Nephron progenitor cell (in vitro differentiated cells): ENCODE data around the gene ANKRD16.
A peak's percentile ranks its signal among the peaks of the same experiment; 100 is the strongest.

Source experiments
- DNase-seq: peaks from one replicate; pipeline ENCODE4 v3.0.0; 2021
- H3K27ac Mint-ChIP-seq: 2 replicates; pipeline ENCODE4 v1.8.0; 2021; ENCODE audit warnings: mild to moderate bottlenecking, moderate library complexity, mixed read lengths
- H3K27me3 Mint-ChIP-seq: 2 replicates; pipeline ENCODE4 v1.8.0; 2021; ENCODE audit warnings: mild to moderate bottlenecking, low read depth, mixed read lengths; ENCODE audit not compliant: poor library complexity
- H3K36me3 Mint-ChIP-seq: 2 replicates; pipeline ENCODE4 v1.8.0; 2021; ENCODE audit warnings: low read depth, mixed read lengths
- H3K4me1 Mint-ChIP-seq: 2 replicates; pipeline ENCODE4 v1.8.0; 2021; ENCODE audit warnings: mixed read lengths
- H3K4me3 Mint-ChIP-seq: 2 replicates; pipeline ENCODE4 v1.8.0; 2021; ENCODE audit warnings: mild to moderate bottlenecking, moderate library complexity, mixed read lengths
- H3K9me3 Mint-ChIP-seq: 2 replicates; pipeline ENCODE4 v1.8.0; 2021; ENCODE audit warnings: mild to moderate bottlenecking, moderate library complexity, mixed read lengths
- CTCF ChIP-seq: fragments of 200-600 bp; sonication (generic); IDR thresholded peaks from 2 replicates; pipeline ENCODE4 v1.5.0; 2021; ENCODE audit warnings: antibody characterized with exemption

The ANKRD16 gene

GRCh38 chr10:5835446-5836095 is 54.1 kb downstream of the ANKRD16 start:
- Mint-ChIP-seq H3K36me3 (no peaks in the 10 kb centered on the region), H3K4me3 (no peak overlapping the region), H3K9me3 (no peaks in the 10 kb centered on the region), H3K27me3 (peaks cover 7% of the 10 kb centered on the region), H3K4me1 (peaks cover 42% of the 10 kb centered on the region), H3K27ac (no peak overlapping the region)
- DNase-seq = no peak
- no peak for TF ChIP-seq CTCF

- TF ChIP-seq CTCF = no peak
- Mint-ChIP-seq H3K27ac (no peak overlapping the region), H3K4me3 (no peak overlapping the region), H3K4me1 (peaks cover 30% of the 10 kb centered on the region), H3K9me3 (no peaks in the 10 kb centered on the region), H3K36me3 (no peaks in the 10 kb centered on the region), H3K27me3 (peaks cover 3% of the 10 kb centered on the region)
- peak; percentile 12 for DNase-seq
Measured at GRCh38 chr10:5833814-5834213, 55.9 kb downstream of the ANKRD16 start.

- Mint-ChIP-seq H3K27ac (no peak overlapping the region), H3K4me1 (peaks cover 23% of the 10 kb centered on the region), H3K36me3 (no peaks in the 10 kb centered on the region), H3K9me3 (no peaks in the 10 kb centered on the region), H3K27me3 (peaks cover 3% of the 10 kb centered on the region), H3K4me3 (no peak overlapping the region)
- TF ChIP-seq CTCF = no peak
- DNase-seq = no peak
Measured at GRCh38 chr10:5832946-5833345, 56.7 kb downstream of the ANKRD16 start.

- Mint-ChIP-seq H3K27me3 (peaks cover 3% of the 10 kb centered on the region), H3K4me3 (no peak overlapping the region), H3K36me3 (no peaks in the 10 kb centered on the region), H3K4me1 (peaks cover 22% of the 10 kb centered on the region), H3K27ac (peak overlapping the region; percentile 80), H3K9me3 (no peaks in the 10 kb centered on the region)
- TF ChIP-seq CTCF = no peak
- DNase-seq = no peak
Measured at GRCh38 chr10:5831446-5831782, 58.3 kb downstream of the ANKRD16 start.

- TF ChIP-seq CTCF = no peak
- H3K36me3 Mint-ChIP-seq = no peaks in the 10 kb centered on the region
- H3K4me1 Mint-ChIP-seq = peaks cover 22% of the 10 kb centered on the region
- peaks cover 3% of the 10 kb centered on the region for H3K27me3 Mint-ChIP-seq
- DNase-seq = no peak
- no peak overlapping the region for H3K4me3 Mint-ChIP-seq
- H3K27ac Mint-ChIP-seq = peak overlapping the region; percentile 80
- no peaks in the 10 kb centered on the region for H3K9me3 Mint-ChIP-seq
Measured at GRCh38 chr10:5830629-5831445, 58.9 kb downstream of the ANKRD16 start.
